ENCODE measurements around the gene UFD1. TPM values are rescaled to one million over a fixed set of nuclear protein-coding genes. Genes with fewer than 3 reads are reported as not detected.

The UFD1 gene
- total and polyA plus RNA-seq, 8 donors: 3.8 to 86.6 (median 51.3) TPM

DNA sequence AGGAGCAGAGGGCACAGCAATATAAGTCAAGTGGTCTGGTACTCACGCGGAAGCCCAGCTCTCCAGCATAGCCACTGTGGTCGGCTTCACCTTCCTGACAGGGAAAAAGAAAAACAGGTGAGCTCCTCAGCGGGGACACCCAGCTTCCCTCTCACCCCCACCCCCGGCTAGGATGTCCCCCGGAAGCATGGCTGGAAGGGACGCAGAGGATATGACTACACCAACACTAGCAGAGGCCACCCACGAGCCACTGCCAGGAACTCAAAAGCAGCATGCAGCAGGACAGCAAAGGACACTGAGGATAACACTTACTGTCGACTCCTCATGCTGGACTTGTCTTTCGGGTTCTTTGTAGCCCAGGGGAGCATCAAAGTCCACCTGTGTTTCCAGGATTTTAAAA lies 22.5 kb downstream of the UFD1 start:
- no peak overlapping the region for H3K27ac ChIP-seq
- H3K4me1 ChIP-seq: no peaks in the 10 kb centered on the region
- peaks cover 76 to 100% (median 99%) of the 10 kb centered on the region in 4 donors for H3K36me3 ChIP-seq
- H3K4me3 ChIP-seq: no peak overlapping the region
- intact Hi-C loops (cut with DNase I; ENCODE audit: low total_unique reads): loop anchor here (10.0 kb wide), 1 partner anchor 272 kb away; no protein-coding TSS in a partner anchor
- no peaks in the 10 kb centered on the region for H3K9me3 ChIP-seq
- 91 to 96% (median 94%) methylated on average over 7 to 10 of the region's 10 CpGs for WGBS, 5 donors
- TF ChIP-seq POLR2AphosphoS5 (IDR thresholded peaks at IDR 0.05) (no peak), POLR2A (IDR thresholded peaks at IDR 0.05) (no peak), EP300 (IDR thresholded peaks at IDR 0.05) (no peak)
- TF ChIP-seq, protein P1, sequence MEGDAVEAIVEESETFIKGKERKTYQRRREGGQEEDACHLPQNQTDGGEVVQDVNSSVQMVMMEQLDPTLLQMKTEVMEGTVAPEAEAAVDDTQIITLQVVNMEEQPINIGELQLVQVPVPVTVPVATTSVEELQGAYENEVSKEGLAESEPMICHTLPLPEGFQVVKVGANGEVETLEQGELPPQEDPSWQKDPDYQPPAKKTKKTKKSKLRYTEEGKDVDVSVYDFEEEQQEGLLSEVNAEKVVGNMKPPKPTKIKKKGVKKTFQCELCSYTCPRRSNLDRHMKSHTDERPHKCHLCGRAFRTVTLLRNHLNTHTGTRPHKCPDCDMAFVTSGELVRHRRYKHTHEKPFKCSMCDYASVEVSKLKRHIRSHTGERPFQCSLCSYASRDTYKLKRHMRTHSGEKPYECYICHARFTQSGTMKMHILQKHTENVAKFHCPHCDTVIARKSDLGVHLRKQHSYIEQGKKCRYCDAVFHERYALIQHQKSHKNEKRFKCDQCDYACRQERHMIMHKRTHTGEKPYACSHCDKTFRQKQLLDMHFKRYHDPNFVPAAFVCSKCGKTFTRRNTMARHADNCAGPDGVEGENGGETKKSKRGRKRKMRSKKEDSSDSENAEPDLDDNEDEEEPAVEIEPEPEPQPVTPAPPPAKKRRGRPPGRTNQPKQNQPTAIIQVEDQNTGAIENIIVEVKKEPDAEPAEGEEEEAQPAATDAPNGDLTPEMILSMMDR (IDR thresholded peaks at IDR 0.05): no peak
- H3K27me3 ChIP-seq: no peaks in the 10 kb centered on the region
- DNase-seq: no peak

DNA sequence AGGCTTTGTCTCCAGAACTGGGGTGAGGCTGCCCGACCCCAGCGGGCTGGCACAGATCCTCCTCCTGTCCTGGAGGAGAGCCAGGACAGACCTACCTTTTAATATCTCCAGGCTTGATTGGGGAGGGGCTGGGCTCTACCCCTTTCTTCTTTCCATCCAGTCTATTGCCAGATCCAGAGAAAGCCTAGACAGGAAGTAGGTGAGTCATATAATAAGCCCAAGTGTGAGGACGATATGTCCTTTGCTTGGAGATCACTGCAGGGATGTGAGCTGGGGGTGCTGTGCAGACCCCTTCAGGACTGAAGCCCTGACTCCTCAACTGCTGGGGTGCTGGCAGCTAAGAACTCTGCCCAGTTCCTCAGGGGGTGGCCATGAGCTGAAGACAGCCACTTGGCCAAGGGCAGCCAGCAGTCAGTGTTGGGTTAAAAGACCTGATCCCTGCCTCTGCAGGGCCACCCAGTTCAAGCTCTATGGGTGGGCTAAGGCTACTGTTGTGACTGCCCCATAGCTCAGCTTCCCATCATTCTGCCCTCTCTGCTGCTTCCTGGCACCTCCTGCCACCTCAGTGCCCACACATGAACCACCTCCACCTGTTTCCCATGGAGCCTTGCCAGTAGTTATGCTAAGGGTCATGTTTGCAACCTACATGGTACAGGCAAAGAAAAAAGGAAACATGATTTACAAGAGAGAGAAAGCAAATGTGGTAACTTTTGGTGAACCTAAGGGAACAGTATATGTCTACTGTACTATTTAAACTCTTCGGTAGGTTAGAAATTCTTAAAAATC lies 23.2 kb downstream of the UFD1 start:
- intact Hi-C loops (cut with DNase I; ENCODE audit: low total_unique reads): loop anchor here (10.0 kb wide), 1 partner anchor 271 kb away; no protein-coding TSS in a partner anchor
- 51 to 73% (median 68%) methylated on average over 4 of the region's 4 CpGs for WGBS, 5 donors
- no peaks in the 10 kb centered on the region for H3K9me3 ChIP-seq
- no peaks in the 10 kb centered on the region for H3K4me1 ChIP-seq
- TF ChIP-seq, protein P1 (IDR thresholded peaks at IDR 0.05): no peak
- TF ChIP-seq POLR2A (IDR thresholded peaks at IDR 0.05) (no peak), POLR2AphosphoS5 (IDR thresholded peaks at IDR 0.05) (no peak), EP300 (IDR thresholded peaks at IDR 0.05) (no peak)
- peaks cover 77 to 100% (median 98%) of the 10 kb centered on the region in 4 donors for H3K36me3 ChIP-seq
- DNase-seq: no peak
- H3K4me3 ChIP-seq: no peak overlapping the region
- H3K27ac ChIP-seq: no peak overlapping the region
- no peaks in the 10 kb centered on the region for H3K27me3 ChIP-seq

DNA sequence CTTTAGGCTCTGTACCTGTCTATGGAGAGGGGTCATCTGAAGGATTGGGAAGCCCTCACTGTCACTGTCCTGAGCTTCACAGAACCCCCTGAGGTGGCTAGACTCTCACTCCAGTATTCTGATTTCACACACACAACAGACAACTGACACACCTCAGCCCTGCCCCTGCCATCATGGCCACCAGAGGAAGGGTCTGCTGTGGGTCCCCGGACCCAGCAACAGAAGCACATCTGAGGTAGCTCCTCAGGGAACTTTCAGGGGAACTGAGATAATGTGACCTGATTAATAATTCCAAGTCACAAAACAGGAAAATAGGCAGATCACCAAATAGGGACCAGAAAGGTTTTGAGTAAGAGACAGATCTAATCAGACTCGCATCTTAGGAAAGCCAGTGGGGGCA lies 24.0 kb downstream of the UFD1 start:
- intact Hi-C loops (cut with DNase I; ENCODE audit: low total_unique reads): loop anchor here (10.0 kb wide), 1 partner anchor 270 kb away; no protein-coding TSS in a partner anchor
- Histone ChIP-seq H3K27me3 (no peaks in the 10 kb centered on the region), H3K27ac (no peak overlapping the region), H3K36me3 (peaks cover 77 to 100% (median 98%) of the 10 kb centered on the region in 4 donors), H3K9me3 (no peaks in the 10 kb centered on the region), H3K4me3 (no peak overlapping the region), H3K4me1 (no peaks in the 10 kb centered on the region)
- WGBS, 5 donors: 88 to 100% (median 93%) methylated on average over 2 of the region's 2 CpGs
- DNase-seq: no peak
- TF ChIP-seq POLR2AphosphoS5 (IDR thresholded peaks at IDR 0.05) (no peak), POLR2A (IDR thresholded peaks at IDR 0.05) (no peak), EP300 (IDR thresholded peaks at IDR 0.05) (no peak)
- TF ChIP-seq, protein P1 (IDR thresholded peaks at IDR 0.05): no peak

DNA sequence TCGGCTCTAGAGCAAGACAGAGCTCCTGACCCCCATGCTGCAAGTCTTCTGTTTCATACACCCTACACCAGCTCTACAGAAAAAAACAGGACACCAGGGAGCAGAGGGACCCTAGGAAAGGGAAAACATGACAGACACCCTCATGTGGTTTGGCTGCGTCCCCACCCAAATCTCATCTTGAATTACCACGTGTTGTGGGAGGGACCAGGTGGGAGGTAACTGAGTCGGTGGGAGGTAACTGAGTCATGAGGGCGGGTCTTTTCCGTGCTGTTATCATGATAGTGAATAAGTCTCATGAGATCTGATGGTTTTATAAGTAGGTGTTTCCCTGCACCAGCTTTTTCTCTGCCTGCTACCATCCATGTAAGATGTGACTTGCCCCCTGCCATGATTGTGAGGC lies 24.8 kb downstream of the UFD1 start:
- Histone ChIP-seq H3K9me3 (no peaks in the 10 kb centered on the region), H3K4me3 (no peak overlapping the region), H3K36me3 (peaks cover 75 to 99% (median 90%) of the 10 kb centered on the region in 4 donors), H3K27ac (no peak overlapping the region), H3K27me3 (no peaks in the 10 kb centered on the region), H3K4me1 (peaks cover 0 to 3% (median 0%) of the 10 kb centered on the region in 4 donors)
- intact Hi-C loops (cut with DNase I; ENCODE audit: low total_unique reads): loop anchor here (10.0 kb wide), 1 partner anchor 269 kb away; no protein-coding TSS in a partner anchor
- 70 to 79% (median 75%) methylated on average over 6 of the region's 6 CpGs for WGBS, 5 donors
- TF ChIP-seq, protein P1 (IDR thresholded peaks at IDR 0.05): no peak
- TF ChIP-seq EP300 (IDR thresholded peaks at IDR 0.05) (no peak), POLR2A (IDR thresholded peaks at IDR 0.05) (no peak), POLR2AphosphoS5 (IDR thresholded peaks at IDR 0.05) (no peak)
- no peak for DNase-seq
